Astrocyte of the spinal cord (primary cell): ENCODE results near the gene ARHGEF11.

Experiments used
- DNase-seq: peaks from one replicate; pipeline ENCODE4 v3.0.0; 2011; ENCODE audit warnings: low read depth, low spot score
- H3K4me3 ChIP-seq: 2 replicates; pipeline ENCODE4 v1.5.1; 2011; ENCODE audit warnings: low read depth, mild to moderate bottlenecking, low read length, moderate library complexity
- in situ Hi-C: cut with HindIII; loops from 2 replicates; pipeline ENCODE4 v1.10.0; 2017; ENCODE audit warnings: low sequenced_read_pairs
- TF ChIP-seq, protein P1 (sequence below): IDR thresholded peaks from 2 replicates; pipeline ENCODE4 v1.5.1; 2012; ENCODE audit warnings: low read depth, mild to moderate bottlenecking, low read length, inconsistent platforms

ARHGEF11 gene

GRCh38 chr1:156926175-156926574, 119.4 kb downstream of the ARHGEF11 start:
- in situ Hi-C loops, result no loop called here
- TF ChIP-seq, protein P1, sequence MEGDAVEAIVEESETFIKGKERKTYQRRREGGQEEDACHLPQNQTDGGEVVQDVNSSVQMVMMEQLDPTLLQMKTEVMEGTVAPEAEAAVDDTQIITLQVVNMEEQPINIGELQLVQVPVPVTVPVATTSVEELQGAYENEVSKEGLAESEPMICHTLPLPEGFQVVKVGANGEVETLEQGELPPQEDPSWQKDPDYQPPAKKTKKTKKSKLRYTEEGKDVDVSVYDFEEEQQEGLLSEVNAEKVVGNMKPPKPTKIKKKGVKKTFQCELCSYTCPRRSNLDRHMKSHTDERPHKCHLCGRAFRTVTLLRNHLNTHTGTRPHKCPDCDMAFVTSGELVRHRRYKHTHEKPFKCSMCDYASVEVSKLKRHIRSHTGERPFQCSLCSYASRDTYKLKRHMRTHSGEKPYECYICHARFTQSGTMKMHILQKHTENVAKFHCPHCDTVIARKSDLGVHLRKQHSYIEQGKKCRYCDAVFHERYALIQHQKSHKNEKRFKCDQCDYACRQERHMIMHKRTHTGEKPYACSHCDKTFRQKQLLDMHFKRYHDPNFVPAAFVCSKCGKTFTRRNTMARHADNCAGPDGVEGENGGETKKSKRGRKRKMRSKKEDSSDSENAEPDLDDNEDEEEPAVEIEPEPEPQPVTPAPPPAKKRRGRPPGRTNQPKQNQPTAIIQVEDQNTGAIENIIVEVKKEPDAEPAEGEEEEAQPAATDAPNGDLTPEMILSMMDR, result no peak
- H3K4me3 ChIP-seq, result no peak overlapping the region
- peak; percentile 83 for DNase-seq

DNA sequence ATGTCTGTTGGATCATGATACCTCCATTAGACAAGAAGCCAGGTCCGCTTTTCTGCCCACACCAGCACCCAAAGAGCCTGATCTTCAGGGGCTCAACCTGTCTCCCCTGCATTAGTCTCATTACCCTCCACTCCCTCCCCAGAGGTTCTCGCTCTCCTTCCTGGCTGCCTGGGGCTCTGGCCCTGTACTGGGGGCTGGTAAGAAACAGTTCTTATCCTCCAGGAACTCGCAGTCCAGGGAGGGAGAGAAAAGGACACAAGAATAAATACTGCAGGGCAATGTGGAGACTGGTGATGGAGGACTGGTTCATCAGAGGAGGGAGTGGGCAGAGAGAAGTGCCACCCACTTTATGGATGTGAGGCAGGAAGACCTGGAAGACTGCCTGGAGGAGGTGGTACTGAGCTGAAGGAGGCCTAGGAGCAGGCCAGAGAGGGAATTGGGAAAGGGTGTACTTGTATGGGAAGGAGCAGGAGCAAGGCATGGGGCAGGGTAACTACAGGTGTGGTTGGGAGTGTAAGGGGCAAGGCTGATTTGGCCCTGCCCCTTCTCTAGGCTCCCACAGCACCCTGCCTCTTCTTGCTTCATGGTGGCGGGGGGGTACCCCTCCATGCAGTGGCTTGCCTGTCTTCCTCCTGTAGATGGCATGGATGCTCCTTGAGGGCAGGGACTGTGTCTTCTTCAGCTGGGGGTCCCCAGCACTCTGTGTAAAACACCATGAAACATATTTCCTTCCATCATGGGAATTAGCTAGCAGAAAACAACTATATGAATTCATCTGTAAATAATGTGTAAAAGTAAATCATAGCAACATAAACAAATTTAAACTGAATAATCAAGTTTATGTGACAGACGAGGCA, 120.2 kb downstream of the ARHGEF11 start:
- TF ChIP-seq, protein P1, result no peak
- DNase-seq, result no peak
- no peak overlapping the region for H3K4me3 ChIP-seq
- in situ Hi-C loops, result no loop called here

DNA sequence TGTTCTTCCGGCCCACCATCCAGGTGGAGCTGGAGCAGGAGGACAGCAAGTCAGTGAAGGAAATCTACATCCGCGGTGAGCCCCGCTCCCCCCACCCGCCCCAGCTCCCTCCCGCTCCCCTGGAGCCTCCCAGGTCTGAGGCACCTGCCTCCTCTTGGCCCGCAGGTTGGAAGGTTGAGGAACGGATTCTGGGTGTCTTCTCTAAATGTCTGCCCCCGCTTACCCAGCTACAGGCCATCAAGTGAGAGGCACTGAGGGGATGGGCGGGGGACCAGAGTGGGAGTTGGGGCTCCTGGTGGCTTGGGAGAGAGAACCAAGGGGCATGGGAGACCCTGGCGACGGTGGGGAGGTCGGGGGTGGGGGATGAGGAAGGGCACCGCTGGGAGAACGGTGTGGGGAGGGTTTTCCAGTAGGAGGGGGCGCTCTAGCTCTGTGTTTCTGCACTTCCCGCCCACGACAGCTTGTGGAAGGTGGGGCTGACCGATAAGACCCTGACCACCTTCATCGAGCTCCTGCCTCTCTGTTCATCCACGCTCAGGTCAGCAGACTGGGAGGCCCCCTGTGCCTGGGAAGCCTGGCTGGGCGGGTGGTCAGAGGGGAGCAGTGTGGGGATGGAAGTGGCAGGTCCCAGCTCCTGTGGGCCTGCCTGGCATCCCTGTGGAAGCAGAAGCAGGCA, 120.9 kb downstream of the ARHGEF11 start:
- in situ Hi-C loops, result no loop called here
- TF ChIP-seq, protein P1, result no peak
- H3K4me3 ChIP-seq, result no peak overlapping the region
- DNase-seq, result no peak

- TF ChIP-seq, protein P1, result no peak
- H3K4me3 ChIP-seq, result no peak overlapping the region
- no peak for DNase-seq
- in situ Hi-C loops, result no loop called here
Observed at GRCh38 chr1:156923670-156924477, 121.7 kb downstream of the ARHGEF11 start.

- no peak overlapping the region for H3K4me3 ChIP-seq
- TF ChIP-seq, protein P1, result no peak
- no peak for DNase-seq
- in situ Hi-C loops, result no loop called here
Observed at GRCh38 chr1:156922986-156923669, 122.4 kb downstream of the ARHGEF11 start.

DNA sequence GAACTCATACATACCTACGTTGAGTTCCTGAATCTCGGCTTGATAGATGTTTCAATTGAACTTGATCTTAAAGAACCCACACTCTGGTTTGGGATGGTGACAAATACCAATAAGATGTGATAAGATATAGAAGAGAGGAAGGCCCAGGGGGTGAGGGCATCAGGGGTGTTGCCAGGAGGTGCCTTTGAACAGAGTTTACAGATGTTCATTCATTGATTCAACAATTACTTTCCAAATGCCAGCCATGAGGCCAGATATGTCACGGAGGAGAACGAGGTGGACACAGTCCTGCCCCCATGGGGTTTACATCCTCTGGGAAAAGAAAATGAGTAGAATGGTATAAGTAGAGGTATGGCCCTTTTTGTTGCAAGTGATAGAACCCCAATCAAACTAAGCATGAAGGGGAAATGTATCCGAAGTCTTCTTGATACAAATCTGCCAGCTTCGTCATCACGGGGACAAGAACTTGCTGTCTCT, 124.5 kb downstream of the ARHGEF11 start:
- DNase-seq, result no peak
- TF ChIP-seq, protein P1, result no peak
- in situ Hi-C loops, result no loop called here
- no peak overlapping the region for H3K4me3 ChIP-seq
